Measurements from ENCODE around the gene DCP1B.

DCP1B gene

DNA sequence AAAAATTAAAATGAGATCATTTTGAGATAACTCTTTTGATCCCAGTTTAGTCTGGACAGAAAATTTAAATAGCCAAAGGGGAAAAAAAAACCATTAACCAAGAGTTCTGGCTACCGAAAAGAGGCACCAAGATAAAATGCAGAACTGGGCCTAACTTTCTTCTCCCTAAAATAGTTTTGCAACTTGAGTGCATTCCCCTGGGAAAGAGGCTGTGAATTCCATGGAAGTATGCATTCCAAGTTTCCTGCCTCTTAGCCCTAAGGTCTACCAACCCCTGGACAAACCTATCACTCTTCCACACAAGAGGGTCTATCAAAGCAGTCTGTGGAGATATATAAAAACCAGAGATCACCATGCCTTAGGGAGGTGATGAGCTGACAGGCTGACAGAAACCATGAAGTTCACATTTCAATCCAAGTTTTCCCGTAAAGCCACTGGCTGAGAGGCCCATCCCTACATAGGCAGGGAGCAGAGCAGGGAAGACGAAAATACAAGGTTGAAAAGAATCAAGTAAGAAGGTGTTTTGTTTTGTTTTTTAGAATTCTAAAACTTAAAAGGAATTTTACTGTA is 33.8 kb downstream of the DCP1B start:
- H3K4me3 ChIP-seq (replicated peaks; ENCODE audit: low read depth, low read length): no peak overlapping the region
- no peak for DNase-seq (ENCODE audit: extremely low read depth, low read depth)
- TF ChIP-seq, protein P1, sequence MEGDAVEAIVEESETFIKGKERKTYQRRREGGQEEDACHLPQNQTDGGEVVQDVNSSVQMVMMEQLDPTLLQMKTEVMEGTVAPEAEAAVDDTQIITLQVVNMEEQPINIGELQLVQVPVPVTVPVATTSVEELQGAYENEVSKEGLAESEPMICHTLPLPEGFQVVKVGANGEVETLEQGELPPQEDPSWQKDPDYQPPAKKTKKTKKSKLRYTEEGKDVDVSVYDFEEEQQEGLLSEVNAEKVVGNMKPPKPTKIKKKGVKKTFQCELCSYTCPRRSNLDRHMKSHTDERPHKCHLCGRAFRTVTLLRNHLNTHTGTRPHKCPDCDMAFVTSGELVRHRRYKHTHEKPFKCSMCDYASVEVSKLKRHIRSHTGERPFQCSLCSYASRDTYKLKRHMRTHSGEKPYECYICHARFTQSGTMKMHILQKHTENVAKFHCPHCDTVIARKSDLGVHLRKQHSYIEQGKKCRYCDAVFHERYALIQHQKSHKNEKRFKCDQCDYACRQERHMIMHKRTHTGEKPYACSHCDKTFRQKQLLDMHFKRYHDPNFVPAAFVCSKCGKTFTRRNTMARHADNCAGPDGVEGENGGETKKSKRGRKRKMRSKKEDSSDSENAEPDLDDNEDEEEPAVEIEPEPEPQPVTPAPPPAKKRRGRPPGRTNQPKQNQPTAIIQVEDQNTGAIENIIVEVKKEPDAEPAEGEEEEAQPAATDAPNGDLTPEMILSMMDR (IDR thresholded peaks at IDR 0.05; ENCODE audit: low read depth, low read length, missing control alignments): no peak

DNA sequence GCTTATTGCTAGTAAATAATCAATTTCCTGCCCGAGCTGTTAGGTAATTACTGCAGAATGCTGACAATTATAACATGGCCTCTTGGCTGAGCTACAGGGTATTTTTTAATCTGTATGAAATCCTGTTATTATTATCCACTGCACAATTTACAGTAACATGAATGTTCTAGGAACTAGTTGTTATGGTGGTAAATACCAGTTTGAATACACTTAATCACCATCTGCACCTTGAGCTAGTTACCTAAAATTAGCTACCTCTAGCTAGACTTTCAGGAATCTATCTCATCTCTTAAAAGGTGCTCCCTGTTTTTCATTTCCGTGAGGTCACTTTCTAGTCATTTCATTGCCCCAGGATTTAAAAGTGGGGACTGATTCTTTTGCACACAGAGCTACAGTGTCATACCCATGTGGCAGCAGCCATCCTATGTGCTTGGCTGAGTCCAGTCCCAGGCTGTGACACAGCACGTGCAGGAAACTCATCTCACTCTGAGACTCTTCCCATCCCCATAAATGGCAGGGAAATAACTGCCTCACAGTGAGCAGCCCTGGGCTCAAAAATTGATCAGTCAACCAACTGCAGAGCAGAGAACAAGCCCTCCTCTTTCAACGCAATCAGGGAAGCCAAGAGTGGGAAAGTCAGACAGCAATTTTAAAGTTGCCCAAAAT is 37.6 kb downstream of the DCP1B start:
- no peak overlapping the region for H3K4me3 ChIP-seq (replicated peaks; ENCODE audit: low read depth, low read length)
- DNase-seq (ENCODE audit: extremely low read depth, low read depth): no peak
- TF ChIP-seq, protein P1 (IDR thresholded peaks at IDR 0.05; ENCODE audit: low read depth, low read length, missing control alignments): no peak

DNA sequence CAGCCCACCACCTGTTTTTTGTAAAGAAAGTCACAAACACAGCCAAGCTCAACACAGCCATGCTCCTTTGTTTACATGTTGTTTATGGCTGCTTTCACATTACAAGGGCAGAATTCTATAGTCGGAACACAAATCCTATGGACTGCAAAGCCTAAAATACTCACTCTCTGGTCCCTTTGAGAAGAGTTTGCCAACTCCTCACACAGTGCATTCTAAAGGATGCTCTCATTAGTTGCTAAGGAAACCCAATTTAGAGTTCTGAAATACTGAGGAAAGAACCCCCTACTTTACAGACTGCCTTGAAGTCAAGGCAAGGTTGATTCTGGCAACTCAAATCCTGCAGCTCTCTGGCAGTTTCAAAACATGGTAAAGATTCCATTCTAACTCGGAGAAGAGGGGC is 38.3 kb downstream of the DCP1B start:
- H3K4me3 ChIP-seq (replicated peaks; ENCODE audit: low read depth, low read length): no peak overlapping the region
- TF ChIP-seq, protein P1 (IDR thresholded peaks at IDR 0.05; ENCODE audit: low read depth, low read length, missing control alignments): no peak
- no peak for DNase-seq (ENCODE audit: extremely low read depth, low read depth)

DNA sequence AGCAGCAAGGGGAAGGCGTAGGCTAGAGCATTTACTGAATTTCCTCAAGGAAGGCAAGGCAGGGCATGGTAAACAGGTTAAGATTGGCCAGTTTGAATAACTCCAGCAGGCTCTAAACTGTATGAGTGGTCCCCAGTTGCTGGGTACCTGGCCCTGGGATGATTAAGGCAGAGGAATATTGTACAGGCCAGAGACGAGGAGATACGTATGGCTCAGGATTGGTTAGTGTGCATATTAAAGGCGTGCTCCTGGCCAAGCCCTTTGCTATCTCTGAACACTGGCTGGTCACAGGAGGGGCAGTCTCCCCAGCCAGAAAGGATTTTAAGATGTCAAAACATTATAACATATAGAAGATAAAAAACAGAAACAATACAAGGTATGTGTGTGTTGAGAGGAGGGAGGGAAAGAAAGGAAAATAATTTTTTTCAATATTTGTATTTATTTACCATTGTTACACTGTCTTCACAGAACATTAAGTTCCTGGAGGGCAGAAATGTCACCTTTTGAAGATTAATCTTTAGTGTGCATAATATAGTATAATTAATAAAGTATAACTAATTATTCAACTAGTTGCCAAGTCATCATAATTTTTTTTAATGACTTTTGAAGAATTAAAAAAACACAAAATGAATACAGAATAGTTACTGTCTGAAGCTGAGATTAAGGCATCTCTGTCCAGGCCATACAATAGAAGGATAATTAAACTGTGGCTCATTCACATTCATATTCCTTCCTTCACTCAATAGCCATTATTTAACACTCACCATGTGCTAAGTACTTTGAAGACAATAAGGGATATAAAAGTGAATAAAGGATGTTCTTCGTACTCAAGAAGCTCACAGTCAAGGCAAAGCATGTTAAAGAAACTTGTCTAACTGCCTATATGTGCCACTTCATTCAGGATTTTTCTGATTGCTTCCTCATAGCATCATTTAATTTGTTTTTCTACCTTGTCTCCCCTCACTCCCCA is 41.9 kb downstream of the DCP1B start:
- no peak overlapping the region for H3K4me3 ChIP-seq (replicated peaks; ENCODE audit: low read depth, low read length)
- TF ChIP-seq, protein P1 (IDR thresholded peaks at IDR 0.05; ENCODE audit: low read depth, low read length, missing control alignments): no peak
- DNase-seq (ENCODE audit: extremely low read depth, low read depth): no peak

DNA sequence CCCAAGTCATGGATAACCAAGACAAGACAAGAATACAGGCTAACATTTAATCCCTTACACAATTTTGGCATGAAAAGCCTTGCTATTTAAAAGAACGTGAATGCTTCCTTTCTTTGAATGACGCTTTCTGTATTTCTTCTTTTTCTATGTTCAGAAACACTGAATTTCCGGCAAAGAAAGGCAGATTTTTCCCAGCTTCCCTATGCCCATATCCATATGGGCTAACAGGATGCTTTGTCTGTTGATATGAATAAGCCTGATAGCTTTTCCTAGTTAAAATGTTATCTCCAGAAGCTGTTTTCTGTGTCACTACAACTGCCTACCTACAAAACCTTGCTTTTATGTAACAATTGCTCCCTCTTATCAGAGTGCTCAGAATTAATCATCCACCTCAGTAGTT is 47.5 kb downstream of the DCP1B start:
- TF ChIP-seq, protein P1 (IDR thresholded peaks at IDR 0.05; ENCODE audit: low read depth, low read length, missing control alignments): no peak
- H3K4me3 ChIP-seq (replicated peaks; ENCODE audit: low read depth, low read length): no peak overlapping the region
- DNase-seq (ENCODE audit: extremely low read depth, low read depth): no peak

DNA sequence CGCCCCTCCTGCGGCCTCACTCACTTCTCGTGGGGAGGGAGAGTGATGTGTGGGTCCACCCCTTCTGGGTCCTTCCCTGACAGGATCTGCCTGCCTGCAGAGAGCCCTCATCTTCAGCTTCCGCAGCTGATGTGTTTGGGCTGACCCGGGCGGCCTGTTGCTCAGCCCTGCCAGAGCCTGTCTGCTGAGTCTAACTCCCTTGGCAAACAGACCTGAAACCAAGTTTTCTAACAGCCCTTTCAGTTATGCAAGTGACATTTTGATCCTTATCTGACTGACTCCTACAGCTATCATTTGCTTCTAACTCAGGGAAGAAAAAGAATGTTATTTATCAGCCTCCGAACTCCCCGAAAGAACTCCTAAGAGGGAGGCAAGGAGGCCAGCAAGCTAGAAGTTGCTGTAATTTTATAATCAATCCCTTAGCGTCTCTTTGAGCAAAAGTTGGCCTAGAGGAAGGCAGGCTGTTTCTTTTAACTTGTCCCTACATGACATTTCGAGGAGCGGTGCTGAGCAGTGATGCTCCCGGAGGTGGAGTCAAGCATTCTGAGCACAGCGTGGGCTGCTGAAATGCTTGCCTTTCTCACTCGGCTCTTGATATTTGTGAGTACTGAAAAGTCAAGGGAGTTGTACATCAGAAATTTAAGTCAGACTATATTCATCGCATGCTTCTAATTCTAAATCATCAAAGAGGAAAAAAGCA is 54.3 kb downstream of the DCP1B start:
- no peak overlapping the region for H3K4me3 ChIP-seq (replicated peaks; ENCODE audit: low read depth, low read length)
- DNase-seq (ENCODE audit: extremely low read depth, low read depth): no peak
- TF ChIP-seq, protein P1 (IDR thresholded peaks at IDR 0.05; ENCODE audit: low read depth, low read length, missing control alignments): no peak

All from HFF-Myc (cell line).